Activated naive CD4-positive, alpha-beta T cell treated with anti-CD3 and anti-CD28 coated beads, Interleukin-2, amount 50 U/mL, for 72 hours (primary cell): ENCODE measurements around the gene LBH. TPM values are rescaled to one million over a fixed set of nuclear protein-coding genes. Genes with fewer than 3 reads are reported as not detected.
A peak's percentile ranks its signal among the peaks of the same experiment; 100 is the strongest.

Source experiments
- ATAC-seq, 2 donors: fragments of 150-1000 bp; cut with Tn5 transposase; 2 replicates each; pipeline ENCODE4 v1.10.0; 2021; ENCODE audit warnings: mild to moderate bottlenecking in 2 of 2, moderate library complexity in 2 of 2
- DNase-seq, 2 donors: peaks; one replicate each; pipeline ENCODE4 v3.0.0; 2021 to 2022; ENCODE audit warnings: low spot score in 2 of 2
- H3K27ac Mint-ChIP-seq, 2 donors: one replicate each; pipeline ENCODE4 v1.8.0; 2022; ENCODE audit warnings: mild to moderate bottlenecking in 2 of 2, mixed read lengths in 2 of 2
- H3K36me3 Mint-ChIP-seq, 2 donors: one replicate each; pipeline ENCODE4 v1.8.0; 2022; ENCODE audit warnings: mixed read lengths in 2 of 2
- H3K9me3 Mint-ChIP-seq, 2 donors: one replicate each; pipeline ENCODE4 v1.8.0; 2022; ENCODE audit warnings: mixed read lengths in 2 of 2
- total RNA-seq, 2 donors: library from RNA; stranded (reverse); gene quantifications; one replicate each; pipeline ENCODE4 v1.2.3, GENCODE V29; 2022

The LBH gene
- total RNA-seq, result 10 to 100 TPM; 67.0 to 88.2 TPM

DNA sequence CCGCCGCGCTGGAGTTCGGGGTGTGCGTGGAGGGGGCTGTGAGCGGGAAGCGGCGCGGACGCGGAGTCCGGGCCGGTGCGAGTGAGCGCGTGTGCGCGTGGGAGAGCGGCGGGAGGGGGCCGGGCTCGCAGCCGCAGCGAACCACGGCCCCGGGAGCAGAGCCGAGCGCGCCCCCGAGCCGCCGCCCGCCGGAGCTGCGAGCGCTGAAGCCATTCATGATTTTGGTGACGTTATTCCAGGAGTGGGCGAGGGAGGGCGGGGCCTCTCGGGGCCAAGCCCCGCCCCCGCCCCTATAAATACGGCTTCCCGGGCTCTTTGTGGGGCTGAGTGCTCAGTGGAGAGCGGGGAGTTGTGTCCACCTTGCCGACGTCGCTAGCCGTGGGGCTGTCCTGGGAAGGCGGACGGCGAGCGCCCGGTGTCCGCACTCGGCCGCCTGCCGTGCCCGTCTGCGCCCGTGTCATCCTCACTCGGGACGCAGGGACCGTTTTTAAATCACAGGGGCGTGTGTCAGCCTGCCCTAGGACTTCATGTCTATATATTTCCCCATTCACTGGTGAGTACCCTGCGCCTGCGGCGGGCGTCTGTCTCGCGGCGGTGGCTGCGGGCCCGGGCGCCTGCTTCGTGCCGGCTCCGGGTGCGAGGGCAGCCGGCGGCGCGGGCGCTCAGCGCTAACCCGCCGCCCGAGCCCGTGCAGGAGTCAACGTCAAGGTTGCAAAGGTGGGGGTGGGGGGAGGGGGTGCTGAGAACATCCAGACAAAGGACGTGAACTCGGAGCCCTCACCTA lies at the start of gene LBH:
Gene LBH, plus strand, starts transcription at position 323 of the 784 bp plus-strand sequence. Its CDS starts 205 bp downstream, at position 528.
- Mint-ChIP-seq H3K27ac (peak within 1 kb of the TSS; percentile 75 to 98), H3K36me3 (peaks cover 17 to 23% of the 10 kb centered on the region in 2 donors), H3K9me3 (peaks cover 0 to 3% of the 10 kb centered on the region in 2 donors)
- ATAC-seq (peak; percentile 17 to 43), DNase-seq (peak; percentile 80 to 86)

- Mint-ChIP-seq H3K27ac (no peak overlapping the region), H3K9me3 (no peaks in the 10 kb centered on the region), H3K36me3 (no peaks in the 10 kb centered on the region)
- no peak for DNase-seq
- ATAC-seq, result no peak
Observed at GRCh38 chr2:30184035-30184434, 47.3 kb upstream of the LBH start.

DNA sequence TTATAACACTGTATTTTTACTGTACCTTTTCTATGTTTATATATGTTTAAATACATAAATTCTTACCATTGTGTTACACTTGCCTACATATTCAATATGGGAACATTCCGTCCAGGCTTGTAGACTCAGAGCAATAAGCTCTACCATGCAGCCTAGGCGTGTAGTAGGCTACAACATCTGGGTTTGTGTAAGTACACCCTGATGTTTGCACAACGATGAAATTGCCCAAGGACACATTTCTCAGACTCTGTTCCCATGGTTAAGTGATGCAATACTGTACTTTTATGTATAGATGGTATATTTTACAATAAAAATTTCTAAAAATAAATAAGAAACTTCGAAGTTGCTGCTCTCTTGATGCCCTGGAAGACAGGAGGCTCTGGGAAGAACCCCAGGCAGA lies 46.2 kb upstream of the LBH start:
- no peak for ATAC-seq
- Mint-ChIP-seq H3K9me3 (no peaks in the 10 kb centered on the region), H3K36me3 (no peaks in the 10 kb centered on the region), H3K27ac (no peak overlapping the region)
- no peak for DNase-seq

- Mint-ChIP-seq H3K36me3 (no peaks in the 10 kb centered on the region), H3K9me3 (no peaks in the 10 kb centered on the region), H3K27ac (no peak overlapping the region)
- ATAC-seq, result no peak
- DNase-seq, result no peak
Observed at GRCh38 chr2:30188292-30188691, 43.0 kb upstream of the LBH start.

DNA sequence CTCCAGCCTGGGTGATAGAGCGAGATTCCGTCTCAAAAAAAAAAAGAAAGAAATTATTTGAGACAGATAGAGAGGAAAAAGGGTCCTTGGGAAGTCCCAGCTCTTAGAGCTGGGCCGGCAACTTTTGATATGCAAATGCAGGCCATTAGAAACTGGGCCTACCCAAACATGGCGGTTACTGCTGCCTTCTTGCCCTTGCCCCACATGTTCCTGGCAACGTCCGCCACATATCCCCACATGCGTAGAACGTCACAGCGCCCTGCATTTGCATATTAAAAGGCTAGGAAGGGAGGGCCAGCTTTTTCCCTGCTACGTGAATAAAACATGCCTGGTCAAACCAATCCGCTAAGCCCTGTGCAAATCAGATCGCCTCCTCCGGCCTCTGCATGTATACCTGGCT lies 40.7 kb upstream of the LBH start:
- no peak for ATAC-seq

DNA sequence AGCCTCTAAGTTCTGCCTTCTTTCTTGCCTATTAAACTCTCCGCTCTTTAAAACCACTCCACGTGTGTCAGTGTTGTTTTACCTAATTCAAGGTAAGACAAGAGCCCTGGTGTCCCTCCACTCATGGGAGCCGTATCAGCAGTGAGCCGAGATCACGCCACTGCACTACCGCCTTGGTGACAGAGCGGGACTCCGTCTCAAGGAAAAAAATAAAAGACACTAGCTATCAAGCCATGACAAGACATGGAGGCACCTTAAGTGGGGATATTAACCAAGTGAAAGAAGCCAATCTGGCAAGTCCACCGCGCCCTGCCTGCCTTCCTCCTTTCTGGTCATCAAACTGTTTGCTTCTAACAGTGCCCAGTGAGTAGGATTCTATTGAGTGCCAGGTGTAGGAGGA lies 40.2 kb upstream of the LBH start:
- no peaks in the 10 kb centered on the region for H3K36me3 Mint-ChIP-seq
- H3K9me3 Mint-ChIP-seq, result no peaks in the 10 kb centered on the region
- no peak overlapping the region for H3K27ac Mint-ChIP-seq

More for the DNA sequence above, 40.7 kb upstream of the LBH start:
- no peak for DNase-seq
- H3K36me3 Mint-ChIP-seq, result no peaks in the 10 kb centered on the region
- H3K27ac Mint-ChIP-seq, result no peak overlapping the region
- H3K9me3 Mint-ChIP-seq, result no peaks in the 10 kb centered on the region

GRCh38 chr2:30191819-30192271 lies 39.5 kb upstream of the LBH start:
- ATAC-seq, result no peak

More for the DNA sequence above, 40.2 kb upstream of the LBH start:
- no peak for DNase-seq
- ATAC-seq, result no peak

GRCh38 chr2:30192314-30192713 lies 39.0 kb upstream of the LBH start:
- H3K27ac Mint-ChIP-seq, result no peak overlapping the region
- ATAC-seq, result no peak
- H3K9me3 Mint-ChIP-seq, result no peaks in the 10 kb centered on the region
- H3K36me3 Mint-ChIP-seq, result no peaks in the 10 kb centered on the region
- DNase-seq, result no peak

More at GRCh38 chr2:30191819-30192271, 39.5 kb upstream of the LBH start:
- no peak for DNase-seq
- Mint-ChIP-seq H3K36me3 (no peaks in the 10 kb centered on the region), H3K9me3 (no peaks in the 10 kb centered on the region), H3K27ac (no peak overlapping the region)

DNA sequence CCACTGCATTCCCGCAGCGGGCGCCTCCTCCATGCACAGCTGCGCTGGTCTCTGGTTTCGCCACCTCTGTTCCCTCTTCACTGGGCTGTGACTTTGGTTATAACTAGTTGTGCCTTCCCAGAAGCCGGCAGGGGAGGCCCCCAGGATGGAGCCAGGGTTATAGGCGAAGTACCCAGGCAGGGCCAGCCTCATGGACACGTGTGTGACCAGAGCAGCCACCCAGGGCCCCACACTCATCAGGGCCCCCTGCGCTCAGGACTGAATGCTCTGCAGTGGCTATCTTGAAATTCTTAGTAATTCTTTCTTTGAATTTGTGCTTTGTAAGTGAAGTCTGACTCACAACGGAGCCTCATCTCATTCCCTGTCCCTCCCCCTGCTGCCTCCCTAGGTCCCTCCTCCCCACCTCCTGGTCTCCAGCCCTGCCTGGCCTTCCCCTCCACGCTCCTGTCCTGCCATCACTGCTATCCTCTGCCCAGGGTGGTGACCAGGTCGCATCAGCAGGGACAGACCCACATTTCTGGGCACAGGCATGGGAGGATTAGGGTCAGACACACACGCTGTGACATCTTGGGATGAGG lies 38.1 kb upstream of the LBH start:
- Mint-ChIP-seq H3K27ac (no peak overlapping the region), H3K9me3 (no peaks in the 10 kb centered on the region), H3K36me3 (no peaks in the 10 kb centered on the region)
- ATAC-seq (no peak), DNase-seq (no peak)

DNA sequence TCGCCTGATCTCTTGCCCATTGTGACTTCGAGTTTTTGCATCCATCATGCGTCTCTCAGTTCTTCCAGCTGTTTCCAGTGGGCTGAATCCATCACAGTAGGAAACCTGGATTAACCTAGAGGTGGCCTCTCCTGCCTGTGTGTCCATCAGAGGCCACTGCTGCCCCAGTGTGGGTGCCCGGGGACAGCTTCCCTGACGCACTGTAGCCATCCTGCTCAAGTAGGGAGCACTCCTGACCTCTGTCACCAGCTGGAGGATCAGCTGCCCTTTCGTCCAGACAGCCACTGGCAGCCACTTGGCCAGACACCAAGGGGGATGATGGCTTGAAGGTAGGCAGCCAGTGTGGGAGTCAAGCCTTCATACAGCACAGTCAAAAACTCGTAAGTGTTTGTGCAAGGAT lies 36.9 kb upstream of the LBH start:
- Mint-ChIP-seq H3K36me3 (no peaks in the 10 kb centered on the region), H3K27ac (peak overlapping the region in 1 of 2 donors; percentile 13), H3K9me3 (no peaks in the 10 kb centered on the region)
- DNase-seq (no peak), ATAC-seq (no peak)

GRCh38 chr2:30195016-30195415 lies 36.3 kb upstream of the LBH start:
- H3K9me3 Mint-ChIP-seq, result no peaks in the 10 kb centered on the region
- no peak overlapping the region for H3K27ac Mint-ChIP-seq
- H3K36me3 Mint-ChIP-seq, result no peaks in the 10 kb centered on the region
- ATAC-seq (no peak), DNase-seq (no peak)

GRCh38 chr2:30197570-30198192 lies 33.7 kb upstream of the LBH start:
- DNase-seq (no peak), ATAC-seq (no peak)
- Mint-ChIP-seq H3K27ac (no peak overlapping the region), H3K9me3 (no peaks in the 10 kb centered on the region), H3K36me3 (no peaks in the 10 kb centered on the region)

GRCh38 chr2:30201990-30202389 lies 29.3 kb upstream of the LBH start:
- DNase-seq (no peak), ATAC-seq (no peak)
- Mint-ChIP-seq H3K9me3 (no peaks in the 10 kb centered on the region), H3K36me3 (no peaks in the 10 kb centered on the region), H3K27ac (no peak overlapping the region)

DNA sequence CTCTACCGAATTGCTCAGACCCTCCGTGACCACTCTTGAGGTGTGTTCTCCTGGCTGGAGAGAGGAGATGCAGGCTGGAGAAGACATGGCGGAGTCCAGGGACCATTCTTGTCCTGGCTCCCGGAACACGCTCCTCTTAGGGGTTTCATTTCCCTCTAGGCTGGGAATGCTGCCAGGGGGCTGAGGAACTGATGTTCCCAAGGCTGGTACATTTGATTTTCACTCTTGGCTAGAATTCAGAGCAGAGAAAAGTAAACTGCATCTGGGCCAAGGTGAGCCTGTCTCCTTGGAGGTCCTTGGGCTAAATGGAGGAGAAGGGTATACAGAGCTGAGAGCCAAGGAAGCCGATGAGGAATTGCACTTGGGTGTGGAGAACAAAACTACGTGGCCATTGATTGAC lies 28.2 kb upstream of the LBH start:
- Mint-ChIP-seq H3K36me3 (no peaks in the 10 kb centered on the region), H3K27ac (no peak overlapping the region), H3K9me3 (no peaks in the 10 kb centered on the region)
- ATAC-seq (no peak), DNase-seq (no peak)

- no peak for DNase-seq
- H3K27ac Mint-ChIP-seq, result no peak overlapping the region
- ATAC-seq, result no peak
Observed at GRCh38 chr2:30204281-30204680, 27.1 kb upstream of the LBH start.

GRCh38 chr2:30205456-30205855 lies 25.9 kb upstream of the LBH start:
- Mint-ChIP-seq H3K9me3 (no peaks in the 10 kb centered on the region), H3K36me3 (no peaks in the 10 kb centered on the region), H3K27ac (no peak overlapping the region)
- no peak for DNase-seq
- ATAC-seq, result no peak

More at GRCh38 chr2:30204281-30204680, 27.1 kb upstream of the LBH start:
- Mint-ChIP-seq H3K9me3 (no peaks in the 10 kb centered on the region), H3K36me3 (no peaks in the 10 kb centered on the region)
